HFFc6 (cell line): Measurements from ENCODE around the gene CXCL11. TPM values are rescaled to one million over a fixed set of nuclear protein-coding genes. Genes with fewer than 3 reads are reported as not detected.
A peak's percentile ranks its signal among the peaks of the same experiment; 100 is the strongest.

Experiments
- DNase-seq: peaks from one replicate; pipeline ENCODE4 v3.0.0-alpha.2; 2018
- H3K27ac Mint-ChIP-seq: 2 replicates; pipeline ENCODE4 v1.8.0; 2020; ENCODE audit warnings: mild to moderate bottlenecking, mixed read lengths
- H3K27me3 Mint-ChIP-seq: 2 replicates; pipeline ENCODE4 v1.8.0; 2021; ENCODE audit warnings: mild to moderate bottlenecking, moderate library complexity, mixed read lengths; ENCODE audit not compliant: insufficient read depth
- H3K36me3 Mint-ChIP-seq: 2 replicates; pipeline ENCODE4 v1.8.0; 2021; ENCODE audit warnings: low read depth, mixed read lengths
- H3K4me1 Mint-ChIP-seq: 2 replicates; pipeline ENCODE4 v1.8.0; 2020; ENCODE audit warnings: low read depth, mixed read lengths
- H3K4me3 Mint-ChIP-seq: 2 replicates; pipeline ENCODE4 v1.8.0; 2020; ENCODE audit warnings: mild to moderate bottlenecking, moderate library complexity, mixed read lengths
- H3K9me3 Mint-ChIP-seq: 2 replicates; pipeline ENCODE4 v1.8.0; 2020; ENCODE audit warnings: mild to moderate bottlenecking, mixed read lengths
- CTCF ChIP-seq: fragments of 200-600 bp; sonication (generic); IDR thresholded peaks from 2 replicates; pipeline ENCODE4 v1.5.0; 2021; ENCODE audit warnings: antibody characterized with exemption, mild to moderate bottlenecking
- total RNA-seq, 6 experiments: library from RNA; stranded (reverse); fragmentation: NEBNext Ultra II Directional; extraction: Animal tissue kit (Norgen Biotek cat#: 25700); gene quantifications; 2 replicates in 1 of 6; 3 replicates in 5 of 6; pipeline ENCODE4 v1.2.3, GENCODE V29; 2021

CXCL11 gene
- total RNA-seq, 6 experiments from 2014 or later, result not detected

DNA sequence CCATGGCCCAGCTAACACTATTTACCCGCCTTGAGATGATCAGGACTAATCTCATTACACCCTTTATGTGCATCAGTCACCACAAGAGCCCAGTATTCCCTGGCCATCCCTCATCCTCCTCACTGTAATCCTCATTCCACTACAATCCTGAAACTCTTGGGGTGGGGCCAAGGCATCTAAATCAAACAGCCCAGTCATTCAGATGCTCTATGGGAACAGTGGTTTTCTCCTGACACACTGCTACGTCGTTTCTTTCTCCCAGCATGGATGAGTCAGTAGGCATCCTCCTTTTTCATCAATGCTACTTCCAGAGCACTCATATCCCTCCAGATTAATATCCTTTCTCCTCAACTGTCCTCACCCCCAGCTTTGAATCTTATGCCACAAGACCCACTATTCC is 50.8 kb downstream of the CXCL11 start:
- Mint-ChIP-seq H3K4me3 (no peak overlapping the region), H3K27ac (no peak overlapping the region), H3K36me3 (peaks cover 33% of the 10 kb centered on the region), H3K27me3 (peaks cover 2% of the 10 kb centered on the region; the same call in 1 of the 2 replicates), H3K4me1 (peaks cover 23% of the 10 kb centered on the region), H3K9me3 (no peaks in the 10 kb centered on the region)
- DNase-seq, result peak; percentile 95
- TF ChIP-seq CTCF, result no peak

Other genes starting within 250 kb of the CXCL11 start
- not detected for gene PPEF2, start 133.6 kb downstream of the CXCL11 start, total RNA-seq
- gene NAAA, start 95.1 kb downstream of the CXCL11 start, total RNA-seq, result 10 to 100 TPM; 27.1 to 33.8 (median 30.4) TPM
- 10 to 100 TPM; 38.0 to 47.2 (median 41.6) TPM for gene SDAD1, start 45.1 kb downstream of the CXCL11 start, total RNA-seq
- not detected for gene CXCL9, start 28.6 kb downstream of the CXCL11 start, total RNA-seq
- gene CXCL10, start 12.6 kb downstream of the CXCL11 start, total RNA-seq, result not detected
- gene ART3, start 38.6 kb upstream of the CXCL11 start, total RNA-seq, result not detected
- gene NUP54, start 112.3 kb upstream of the CXCL11 start, total RNA-seq, result 10 to 100 TPM; 25.7 to 37.8 (median 33.3) TPM
- gene SCARB2, start 177.8 kb upstream of the CXCL11 start, total RNA-seq, result 100 to 1,000 TPM; 126 to 145 (median 138) TPM
- gene FAM47E, start 215.7 kb upstream of the CXCL11 start, total RNA-seq, result under 1 TPM in 1 of 6 experiments, not detected in 5; 0.17 TPM